ENCODE measurements around the gene ARMC8. TPM values are rescaled to one million over a fixed set of nuclear protein-coding genes. Genes with fewer than 3 reads are reported as not detected.

ARMC8 gene
- total and polyA plus RNA-seq, 8 donors: 11.7 to 125 (median 37.4) TPM

DNA sequence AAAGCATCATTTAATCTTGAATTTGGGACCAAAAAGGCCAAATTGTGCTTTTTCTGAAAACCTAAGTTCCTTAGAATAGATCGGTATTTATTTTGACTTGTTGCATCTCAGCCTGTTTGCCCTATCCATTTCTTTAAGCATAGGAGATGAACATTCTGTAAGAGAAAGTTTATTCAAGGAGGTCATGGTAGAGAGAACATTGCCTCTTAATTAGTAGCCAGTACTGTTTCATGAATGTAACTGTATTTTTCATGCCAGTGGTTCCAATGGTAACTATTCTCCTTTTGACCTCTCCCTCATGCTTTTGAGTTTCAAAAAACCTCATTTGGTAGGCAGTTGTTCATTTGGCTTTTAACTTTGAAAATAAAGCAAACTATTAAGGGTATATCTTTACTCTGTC lies 55.4 kb downstream of the ARMC8 start:
- H3K9me3 ChIP-seq: no peaks in the 10 kb centered on the region

DNA sequence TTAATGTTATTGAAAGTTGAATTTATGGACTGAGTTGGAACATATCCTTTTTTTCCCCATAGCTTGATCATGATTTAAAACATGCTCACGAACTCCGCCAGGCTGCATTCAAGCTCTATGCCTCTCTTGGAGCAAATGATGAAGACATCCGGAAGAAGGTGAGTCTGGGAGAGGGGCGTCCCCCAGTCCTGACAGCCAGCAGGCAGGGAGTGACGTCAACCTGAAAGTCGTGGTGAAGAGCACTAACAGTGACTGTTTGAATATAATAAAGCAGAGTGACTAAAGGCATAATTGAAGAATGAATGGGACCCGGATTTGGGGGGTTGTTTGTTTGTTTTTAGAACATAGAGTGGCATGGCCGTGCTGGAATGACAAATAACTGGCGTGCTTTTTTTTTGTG lies 57.9 kb downstream of the ARMC8 start:
- Histone ChIP-seq H3K9me3 (no peaks in the 10 kb centered on the region), H3K36me3 (peaks cover 11 to 91% (median 83%) of the 10 kb centered on the region in 4 donors), H3K4me1 (no peaks in the 10 kb centered on the region), H3K4me3 (no peak overlapping the region), H3K27ac (no peak overlapping the region), H3K27me3 (no peaks in the 10 kb centered on the region)
- DNase-seq: no peak
- intact Hi-C loops (cut with DNase I; ENCODE audit: low total_unique reads): no loop called here
- TF ChIP-seq POLR2A (IDR thresholded peaks at IDR 0.05): no peak
- TF ChIP-seq POLR2AphosphoS5 (IDR thresholded peaks at IDR 0.05): no peak
- no peak for TF ChIP-seq EP300 (IDR thresholded peaks at IDR 0.05)
- TF ChIP-seq, protein P1, sequence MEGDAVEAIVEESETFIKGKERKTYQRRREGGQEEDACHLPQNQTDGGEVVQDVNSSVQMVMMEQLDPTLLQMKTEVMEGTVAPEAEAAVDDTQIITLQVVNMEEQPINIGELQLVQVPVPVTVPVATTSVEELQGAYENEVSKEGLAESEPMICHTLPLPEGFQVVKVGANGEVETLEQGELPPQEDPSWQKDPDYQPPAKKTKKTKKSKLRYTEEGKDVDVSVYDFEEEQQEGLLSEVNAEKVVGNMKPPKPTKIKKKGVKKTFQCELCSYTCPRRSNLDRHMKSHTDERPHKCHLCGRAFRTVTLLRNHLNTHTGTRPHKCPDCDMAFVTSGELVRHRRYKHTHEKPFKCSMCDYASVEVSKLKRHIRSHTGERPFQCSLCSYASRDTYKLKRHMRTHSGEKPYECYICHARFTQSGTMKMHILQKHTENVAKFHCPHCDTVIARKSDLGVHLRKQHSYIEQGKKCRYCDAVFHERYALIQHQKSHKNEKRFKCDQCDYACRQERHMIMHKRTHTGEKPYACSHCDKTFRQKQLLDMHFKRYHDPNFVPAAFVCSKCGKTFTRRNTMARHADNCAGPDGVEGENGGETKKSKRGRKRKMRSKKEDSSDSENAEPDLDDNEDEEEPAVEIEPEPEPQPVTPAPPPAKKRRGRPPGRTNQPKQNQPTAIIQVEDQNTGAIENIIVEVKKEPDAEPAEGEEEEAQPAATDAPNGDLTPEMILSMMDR (IDR thresholded peaks at IDR 0.05): no peak
- 91 to 95% (median 92%) methylated on average over 9 of the region's 9 CpGs for WGBS, 5 donors

More for the DNA sequence above, 55.4 kb downstream of the ARMC8 start:
- H3K27me3 ChIP-seq: no peaks in the 10 kb centered on the region
- H3K27ac ChIP-seq: no peak overlapping the region
- H3K4me1 ChIP-seq: no peaks in the 10 kb centered on the region
- 94 to 100% (median 98%) methylated on average over 1 of the region's 1 CpG for WGBS, 5 donors
- intact Hi-C loops (cut with DNase I; ENCODE audit: low total_unique reads): no loop called here
- H3K36me3 ChIP-seq: peaks cover 27 to 95% (median 89%) of the 10 kb centered on the region in 4 donors
- DNase-seq: no peak
- TF ChIP-seq, protein P1 (IDR thresholded peaks at IDR 0.05): no peak
- TF ChIP-seq POLR2A (IDR thresholded peaks at IDR 0.05) (no peak), EP300 (IDR thresholded peaks at IDR 0.05) (no peak), POLR2AphosphoS5 (IDR thresholded peaks at IDR 0.05) (no peak)
- no peak overlapping the region for H3K4me3 ChIP-seq

DNA sequence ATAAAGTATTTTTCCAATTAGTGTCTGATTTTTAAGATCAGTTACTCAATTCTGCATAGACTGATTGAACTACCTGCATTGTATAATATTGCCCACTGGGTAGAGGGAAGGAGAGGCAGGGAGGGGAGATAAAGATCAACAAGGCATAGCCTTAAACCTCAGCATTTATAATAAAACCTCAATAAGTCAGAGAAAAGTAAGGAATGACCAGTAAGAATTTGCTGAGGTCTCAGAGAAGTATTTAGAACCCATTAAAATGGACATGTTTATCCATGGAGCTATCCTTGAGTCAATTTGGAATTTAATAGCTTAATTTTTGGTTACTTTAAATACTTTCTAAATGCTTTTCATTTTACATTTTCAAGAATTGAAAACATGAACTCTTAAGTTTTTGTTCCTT lies 62.5 kb downstream of the ARMC8 start:
- no peak for TF ChIP-seq EP300 (IDR thresholded peaks at IDR 0.05)
- TF ChIP-seq POLR2AphosphoS5 (IDR thresholded peaks at IDR 0.05): no peak
- no peak for TF ChIP-seq POLR2A (IDR thresholded peaks at IDR 0.05)
- H3K36me3 ChIP-seq: peaks cover 5 to 58% (median 42%) of the 10 kb centered on the region in 4 donors
- intact Hi-C loops (cut with DNase I; ENCODE audit: low total_unique reads): loop anchor here (5.0 kb wide), 1 partner anchor 177 kb away; no protein-coding TSS in a partner anchor
- H3K9me3 ChIP-seq: no peaks in the 10 kb centered on the region
- no peak overlapping the region for H3K27ac ChIP-seq
- H3K4me3 ChIP-seq: no peak overlapping the region
- H3K4me1 ChIP-seq: no peaks in the 10 kb centered on the region
- no peaks in the 10 kb centered on the region for H3K27me3 ChIP-seq
- DNase-seq: no peak

DNA sequence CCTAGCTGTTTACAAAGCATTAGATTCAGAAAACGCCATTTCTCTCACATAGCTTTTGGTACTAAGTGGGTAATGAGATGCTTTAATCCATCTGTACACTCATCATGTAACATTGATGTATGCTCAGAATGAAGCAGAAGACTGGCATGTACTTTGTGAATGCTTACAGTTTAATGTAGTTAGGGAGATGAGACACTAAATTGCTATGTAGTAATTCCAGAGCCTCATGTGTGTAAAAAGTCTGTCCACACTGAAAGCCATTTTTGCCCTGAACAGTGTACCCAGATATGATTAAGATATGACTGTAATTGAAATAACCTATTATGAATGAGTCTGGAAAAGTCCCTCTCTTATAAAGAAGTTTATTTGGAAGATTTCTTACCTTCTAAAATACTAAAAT lies 66.5 kb downstream of the ARMC8 start:
- intact Hi-C loops (cut with DNase I; ENCODE audit: low total_unique reads): loop anchor here (5.0 kb wide), 1 partner anchor 181 kb away; no protein-coding TSS in a partner anchor
- H3K27me3 ChIP-seq: no peaks in the 10 kb centered on the region
- 87 to 93% (median 89%) methylated on average over 1 of the region's 1 CpG for WGBS, 5 donors

DNA sequence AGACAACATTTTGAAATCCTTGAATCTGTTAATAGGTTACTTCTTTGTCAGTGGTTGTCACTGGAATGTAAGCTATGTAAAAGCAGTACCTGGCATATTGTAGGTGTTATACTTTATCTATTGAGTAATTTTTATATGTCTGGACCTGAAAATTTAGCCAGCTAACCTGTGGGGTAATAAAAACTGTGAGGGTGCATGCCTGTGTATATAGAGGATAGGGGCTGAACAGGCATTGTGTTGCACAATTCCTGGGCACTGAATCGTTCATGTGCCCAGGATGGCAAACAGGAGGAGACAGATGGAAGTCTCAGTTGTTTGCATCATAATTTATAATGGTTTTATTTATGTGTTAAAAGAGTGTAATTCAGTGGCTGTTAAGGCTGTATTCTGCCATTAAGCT lies 67.1 kb downstream of the ARMC8 start:
- Histone ChIP-seq H3K36me3 (peaks cover 0 to 30% (median 12%) of the 10 kb centered on the region in 4 donors), H3K27me3 (no peaks in the 10 kb centered on the region), H3K4me3 (no peak overlapping the region), H3K4me1 (no peaks in the 10 kb centered on the region), H3K9me3 (no peaks in the 10 kb centered on the region), H3K27ac (no peak overlapping the region)
- intact Hi-C loops (cut with DNase I; ENCODE audit: low total_unique reads): loop anchor here (5.0 kb wide), 1 partner anchor 182 kb away; no protein-coding TSS in a partner anchor
- 56 to 73% (median 67%) methylated on average over 1 of the region's 1 CpG for WGBS, 5 donors
- DNase-seq: no peak
- TF ChIP-seq POLR2A (IDR thresholded peaks at IDR 0.05) (no peak), EP300 (IDR thresholded peaks at IDR 0.05) (no peak), POLR2AphosphoS5 (IDR thresholded peaks at IDR 0.05) (no peak)
- TF ChIP-seq, protein P1 (IDR thresholded peaks at IDR 0.05): no peak

More for the DNA sequence above, 66.5 kb downstream of the ARMC8 start:
- no peak overlapping the region for H3K4me3 ChIP-seq
- H3K9me3 ChIP-seq: no peaks in the 10 kb centered on the region
- H3K27ac ChIP-seq: no peak overlapping the region
- DNase-seq: no peak
- no peak for TF ChIP-seq POLR2AphosphoS5 (IDR thresholded peaks at IDR 0.05)
- TF ChIP-seq, protein P1 (IDR thresholded peaks at IDR 0.05): no peak
- TF ChIP-seq POLR2A (IDR thresholded peaks at IDR 0.05): no peak
- no peak for TF ChIP-seq EP300 (IDR thresholded peaks at IDR 0.05)
- H3K4me1 ChIP-seq: no peaks in the 10 kb centered on the region
- H3K36me3 ChIP-seq: peaks cover 0 to 29% (median 11%) of the 10 kb centered on the region in 4 donors

All from stomach (tissue), 9 donors.